ENCODE results near the gene DDX19B.

The DDX19B gene

GRCh38 chr16:70269471-70269870 is 29.5 kb upstream of the DDX19B start:
- Histone ChIP-seq H3K36me3 (ENCODE audit: control insufficient read depth in 2 of 2, insufficient read depth in 1 of 2, low read length in 2 of 2) (peaks cover 69 to 88% of the 10 kb centered on the region in 2 experiments), H3K27ac (ENCODE audit: extremely low read depth, low read depth, low read length) (no peak overlapping the region), H3K9me3 (ENCODE audit: control insufficient read depth, insufficient read depth, low read depth, low read length) (no peaks in the 10 kb centered on the region), H3K4me1 (ENCODE audit: control insufficient read depth, insufficient read depth, low read length) (no peaks in the 10 kb centered on the region), H3K4me3 (ENCODE audit: low read depth, low read length) (no peak overlapping the region)
- CTCF ChIA-PET: interaction anchor here (0.7 kb wide), 1 partner anchor 9 kb away, joined by 3 read pairs; no protein-coding TSS in a partner anchor
- no peak for TF ChIP-seq ZNF529 (tag by site-specific recombination; IDR thresholded peaks at IDR 0.05; ENCODE audit: insufficient replicate concordance)
- TF ChIP-seq ZNF155 (tag by site-specific recombination; IDR thresholded peaks at IDR 0.05): no peak
- TF ChIP-seq ZNF404 (tag by site-specific recombination; IDR thresholded peaks at IDR 0.05): no peak
- TF ChIP-seq GLIS1 (tag by site-specific recombination; IDR thresholded peaks at IDR 0.05): no peak
- TF ChIP-seq GLIS2 (tag by site-specific recombination; IDR thresholded peaks at IDR 0.05): no peak
- no peak for TF ChIP-seq ZNF133 (tag by site-specific recombination; IDR thresholded peaks at IDR 0.05)
- TF ChIP-seq ZNF148 (tag by site-specific recombination; IDR thresholded peaks at IDR 0.05; ENCODE audit: borderline replicate concordance): no peak
- TF ChIP-seq ZNF311 (tag by site-specific recombination; IDR thresholded peaks at IDR 0.05; ENCODE audit: borderline replicate concordance): no peak
- TF ChIP-seq ZNF654 (tag by site-specific recombination; IDR thresholded peaks at IDR 0.05; ENCODE audit: low read depth): no peak
- no peak for TF ChIP-seq ZSCAN16 (tag by site-specific recombination; IDR thresholded peaks at IDR 0.05)
- no peak for TF ChIP-seq ZNF426 (tag by site-specific recombination; IDR thresholded peaks at IDR 0.05)
- TF ChIP-seq RBAK (tag by site-specific recombination; IDR thresholded peaks at IDR 0.05): no peak
- POLR2A ChIA-PET: no interaction called here

DNA sequence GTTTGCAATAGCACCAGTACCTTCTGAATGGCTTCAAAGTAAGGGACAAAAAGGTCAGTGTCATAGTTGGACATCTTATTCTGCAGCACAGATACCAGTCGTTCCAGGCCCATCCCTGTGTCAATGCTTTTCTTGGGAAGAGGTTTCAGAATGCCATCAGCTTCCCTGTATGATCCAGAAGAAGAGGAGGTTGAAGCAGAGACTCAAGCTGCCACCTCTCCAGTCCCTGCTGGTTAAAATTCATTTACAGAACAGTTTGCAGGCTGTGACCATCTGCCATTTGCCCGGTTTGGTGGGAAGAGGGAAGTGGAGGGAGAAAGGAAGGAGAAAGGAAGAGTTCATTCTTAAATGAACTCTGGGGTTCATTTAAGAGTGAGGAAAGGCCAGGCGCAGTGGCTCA is 28.8 kb upstream of the DDX19B start:
- Histone ChIP-seq H3K9me3 (ENCODE audit: control insufficient read depth, insufficient read depth, low read depth, low read length) (no peaks in the 10 kb centered on the region), H3K4me1 (ENCODE audit: control insufficient read depth, insufficient read depth, low read length) (no peaks in the 10 kb centered on the region), H3K4me3 (ENCODE audit: low read depth, low read length) (no peak overlapping the region), H3K36me3 (ENCODE audit: control insufficient read depth in 2 of 2, insufficient read depth in 1 of 2, low read length in 2 of 2) (peaks cover 71 to 86% of the 10 kb centered on the region in 2 experiments), H3K27ac (ENCODE audit: extremely low read depth, low read depth, low read length) (no peak overlapping the region)
- no peak for TF ChIP-seq ZNF19 (tag by site-specific recombination; IDR thresholded peaks at IDR 0.05; ENCODE audit: low read depth)
- TF ChIP-seq HIC1 (tag by site-specific recombination; IDR thresholded peaks at IDR 0.05): no peak
- TF ChIP-seq KLF1 (tag by site-specific recombination; IDR thresholded peaks at IDR 0.05): no peak
- TF ChIP-seq SALL2 (tag by site-specific recombination; IDR thresholded peaks at IDR 0.05; ENCODE audit: borderline replicate concordance): no peak
- TF ChIP-seq, protein P1, sequence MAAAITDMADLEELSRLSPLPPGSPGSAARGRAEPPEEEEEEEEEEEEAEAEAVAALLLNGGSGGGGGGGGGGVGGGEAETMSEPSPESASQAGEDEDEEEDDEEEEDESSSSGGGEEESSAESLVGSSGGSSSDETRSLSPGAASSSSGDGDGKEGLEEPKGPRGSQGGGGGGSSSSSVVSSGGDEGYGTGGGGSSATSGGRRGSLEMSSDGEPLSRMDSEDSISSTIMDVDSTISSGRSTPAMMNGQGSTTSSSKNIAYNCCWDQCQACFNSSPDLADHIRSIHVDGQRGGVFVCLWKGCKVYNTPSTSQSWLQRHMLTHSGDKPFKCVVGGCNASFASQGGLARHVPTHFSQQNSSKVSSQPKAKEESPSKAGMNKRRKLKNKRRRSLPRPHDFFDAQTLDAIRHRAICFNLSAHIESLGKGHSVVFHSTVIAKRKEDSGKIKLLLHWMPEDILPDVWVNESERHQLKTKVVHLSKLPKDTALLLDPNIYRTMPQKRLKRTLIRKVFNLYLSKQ (tag by site-specific recombination; IDR thresholded peaks at IDR 0.05; ENCODE audit: borderline replicate concordance): no peak
- TF ChIP-seq ZNF155 (tag by site-specific recombination; IDR thresholded peaks at IDR 0.05): no peak
- no peak for TF ChIP-seq ZNF692 (tag by site-specific recombination; IDR thresholded peaks at IDR 0.05)
- TF ChIP-seq, protein P2, sequence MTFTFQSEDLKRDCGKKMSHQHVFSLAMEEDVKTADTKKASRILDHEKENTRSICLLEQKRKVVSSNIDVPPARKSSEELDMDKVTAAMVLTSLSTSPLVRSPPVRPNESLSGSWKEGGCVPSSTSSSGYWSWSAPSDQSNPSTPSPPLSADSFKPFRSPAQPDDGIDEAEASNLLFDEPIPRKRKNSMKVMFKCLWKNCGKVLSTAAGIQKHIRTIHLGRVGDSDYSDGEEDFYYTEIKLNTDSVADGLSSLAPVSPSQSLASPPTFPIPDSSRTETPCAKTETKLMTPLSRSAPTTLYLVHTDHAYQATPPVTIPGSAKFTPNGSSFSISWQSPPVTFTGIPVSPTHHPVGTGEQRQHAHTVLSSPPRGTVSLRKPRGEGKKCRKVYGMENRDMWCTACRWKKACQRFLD (tag by site-specific recombination; IDR thresholded peaks at IDR 0.05): no peak
- TF ChIP-seq SP2 (tag by site-specific recombination; IDR thresholded peaks at IDR 0.05): no peak
- no peak for TF ChIP-seq ZNF830 (tag by site-specific recombination; IDR thresholded peaks at IDR 0.05; ENCODE audit: low read depth)
- TF ChIP-seq ZNF561 (tag by site-specific recombination; IDR thresholded peaks at IDR 0.05; ENCODE audit: borderline replicate concordance): no peak
- ChIA-PET CTCF (interaction anchor here (0.7 to 3.6 kb wide), 2 partner anchors 8 to 18 kb away, joined by 3 to 16 read pairs; partner anchors contain the start of gene EXOSC6), POLR2A (no interaction called here)

Data from HEK293 (cell line).